HepG2 (cell line): ENCODE measurements around the gene VCP. TPM values are rescaled to one million over a fixed set of nuclear protein-coding genes. Genes with fewer than 3 reads are reported as not detected.

Experiments
- ATAC-seq: fragments of 200-7000 bp; cut with Tn5 transposase; 3 replicates; pipeline ENCODE4 v1.9.1; 2020; ENCODE audit warnings: mild to moderate bottlenecking, moderate library complexity
- BruUV-seq: library from RNA; stranded (reverse); fragments of 400-500 nt; replicated peaks from 2 replicates; lab custom pipeline; 2021; lab: Mats Ljungman, UMichigan
- CTCF ChIA-PET: fragments of 300-600 bp; formaldehyde crosslinking; extraction: SDS; loops from one replicate; lab custom pipeline; 2021; ENCODE audit warnings: low total read pairs, inconsistent platforms, low intra/inter-chr PET ratio; lab: Yijun Ruan, JAX
- POLR2A ChIA-PET: fragments of 350-600 bp; sonication (Branson Sonifier 250); formaldehyde crosslinking; loops from one replicate; lab custom pipeline; 2020; ENCODE audit warnings: antibody characterized with exemption, inconsistent platforms; lab: Yijun Ruan, JAX
- DNase-seq: peaks from one replicate; pipeline ENCODE4 v3.0.0-alpha.2; 2015; ENCODE audit warnings: low spot score
- FAIRE-seq: peaks from 3 replicates; lab custom pipeline; 2011; peaks lifted over from hg19 to GRCh38; lab: Jason Lieb, UNC
- H2AFZ ChIP-seq: one replicate; pipeline ENCODE4 v1.6.1; 2011; ENCODE audit warnings: low read length, inconsistent platforms
- H3K27ac ChIP-seq: fragments of 300-600 bp; 3 replicates; pipeline ENCODE4 v1.8.0; 2011; ENCODE audit warnings: mixed run types, mild to moderate bottlenecking, mixed read lengths, low read length, inconsistent platforms; ENCODE audit not compliant: insufficient read depth; ENCODE audit errors: extremely low read length
- H3K27me3 ChIP-seq, 2 experiments: fragments of 200-600 bp in 1 of 2; 2 replicates in 1 of 2; 3 replicates in 1 of 2; pipeline versions ENCODE4 v1.6.0 to v1.8.0; 2011; ENCODE audit warnings: low read length in 2 of 2, mild to moderate bottlenecking in 2 of 2, moderate library complexity in 2 of 2, inconsistent platforms in 1 of 2; ENCODE audit not compliant: insufficient read depth in 2 of 2, control insufficient read depth in 1 of 2
- H3K36me3 ChIP-seq, 2 experiments: fragments of 200-600 bp in 1 of 2; replicated peaks in 1 of 2; 2 replicates in 1 of 2; 3 replicates in 1 of 2; pipeline versions ENCODE4 v1.5.1 to v1.8.0; 2011; ENCODE audit warnings: low read length in 2 of 2, inconsistent platforms in 1 of 2; ENCODE audit not compliant: insufficient read depth in 2 of 2, control insufficient read depth in 1 of 2
- H3K4me1 ChIP-seq: 2 replicates; pipeline ENCODE4 v1.5.1; 2012; ENCODE audit warnings: low read length, inconsistent platforms; ENCODE audit not compliant: insufficient read depth
- H3K4me2 ChIP-seq: 2 replicates; pipeline ENCODE4 v1.6.0; 2011; ENCODE audit warnings: low read depth, low read length, inconsistent platforms
- H3K4me3 ChIP-seq, 3 experiments: fragments of 200-600 bp in 1 of 3; sonication (generic), shearing (Covaris generic) in 1 of 3; replicated peaks in 1 of 3; 2 replicates each; pipeline ENCODE4 v1.5.1; 2011 to 2016; ENCODE audit warnings: low read length in 3 of 3, inconsistent platforms in 2 of 3, low read depth in 2 of 3, mild to moderate bottlenecking in 2 of 3, control low read depth in 1 of 3, mixed read lengths in 1 of 3; ENCODE audit not compliant: insufficient read depth in 1 of 3
- H3K79me2 ChIP-seq: one replicate; pipeline ENCODE4 v1.6.1; 2011; ENCODE audit warnings: low read length, inconsistent platforms; ENCODE audit not compliant: insufficient read depth
- H3K9ac ChIP-seq: 2 replicates; pipeline ENCODE4 v1.6.0; 2011; ENCODE audit warnings: mild to moderate bottlenecking, low read depth, low read length, inconsistent platforms; ENCODE audit not compliant: insufficient read depth
- H3K9me3 ChIP-seq: 2 replicates; pipeline ENCODE4 v1.5.1; 2012; ENCODE audit warnings: mild to moderate bottlenecking, low read length
- H4K20me1 ChIP-seq: 2 replicates; pipeline ENCODE4 v1.6.0; 2011; ENCODE audit warnings: inconsistent platforms, mild to moderate bottlenecking, low read length, moderate library complexity; ENCODE audit not compliant: insufficient read depth
- AFF4 ChIP-seq: sonication (generic); formaldehyde crosslinking; IDR thresholded peaks from 2 replicates; pipeline ENCODE4 v1.4.0; 2020; ENCODE audit warnings: missing genetic modification reagents
- CTCF ChIP-seq: sonication (generic); formaldehyde crosslinking; IDR thresholded peaks from 2 replicates; pipeline ENCODE4 v1.5.0; 2020; ENCODE audit warnings: mild to moderate bottlenecking, missing genetic modification reagents, moderate library complexity
- EEA1 ChIP-seq: sonication (generic); formaldehyde crosslinking; IDR thresholded peaks from 2 replicates; pipeline ENCODE4 v1.5.1; 2020; ENCODE audit warnings: mild to moderate bottlenecking, missing genetic modification reagents, borderline replicate concordance
- HNRNPLL ChIP-seq: fragments of 200-400 bp; formaldehyde crosslinking; IDR thresholded peaks from 2 replicates; pipeline ENCODE4 v1.6.1; 2017; ENCODE audit warnings: mild to moderate bottlenecking, low read depth, low read length; ENCODE audit not compliant: poor library complexity, severe bottlenecking
- KLF16 ChIP-seq, 2 experiments: sonication (generic) in 1 of 2; formaldehyde crosslinking in 1 of 2; IDR thresholded peaks; 2 replicates each; pipeline versions ENCODE4 v1.6.1 to v1.8.0; 2016 to 2023; ENCODE audit warnings: missing genetic modification reagents in 2 of 2, missing compliant biosample characterization in 1 of 2
- RARA ChIP-seq: IDR thresholded peaks from 2 replicates; pipeline ENCODE4 v1.6.1; 2016; ENCODE audit warnings: missing genetic modification reagents, missing compliant biosample characterization
- RFXANK ChIP-seq: IDR thresholded peaks from 2 replicates; pipeline ENCODE4 v1.6.1; 2016
- SOX13 ChIP-seq, 3 experiments: fragments of 450-650 bp in 1 of 3; sonication (generic) in 1 of 3; formaldehyde crosslinking in 1 of 3; IDR thresholded peaks in 2 of 3; conservative IDR thresholded peaks in 1 of 3; 2 replicates each; pipeline versions ENCODE4 v1.5.0 to v1.6.1; 2016 to 2020; ENCODE audit warnings: antibody characterized with exemption in 1 of 3, mild to moderate bottlenecking in 1 of 3, missing compliant biosample characterization in 1 of 3, missing genetic modification reagents in 1 of 3, moderate library complexity in 1 of 3
- SSRP1 ChIP-seq: IDR thresholded peaks from 2 replicates; pipeline ENCODE4 v1.6.1; 2016; ENCODE audit warnings: control low read depth
- TMF1 ChIP-seq: sonication (generic); formaldehyde crosslinking; IDR thresholded peaks from 2 replicates; pipeline ENCODE4 v1.8.1; 2022; ENCODE audit warnings: low read depth, missing genetic modification reagents
- ZNF644 ChIP-seq: IDR thresholded peaks from 2 replicates; pipeline ENCODE4 v1.6.1; 2016; ENCODE audit warnings: low read depth
- WGBS: methylation state at CpG from one replicate; pipeline ENCODE4 v1.1.6; 2017; ENCODE audit warnings: low lambda C conversion rate; 5-methylcytosine and 5-hydroxymethylcytosine counted together
- in situ Hi-C: cut with HindIII; loops from 2 replicates; pipeline ENCODE4 v1.10.0; 2017; ENCODE audit warnings: low pct_unique_long_range_greater_than_20kb; ENCODE audit not compliant: extremely low pct_ligation_motif_present
- intact Hi-C: fragments of 100-400 bp; cut with micrococcal nuclease; formaldehyde crosslinking; loops from one replicate; pipeline ENCODE4 v1.10.0; 2022; ENCODE audit not compliant: unreplicated experiment
- polyA plus RNA-seq, 8 experiments: library from polyadenylated mRNA; depleted of rRNA in 3 of 8; stranded (reverse) in 7 of 8; unstranded in 1 of 8; fragments of >200 nt; fragmentation: Illumina TruSeq in 4 of 8; extraction: Trizol in 4 of 8; gene quantifications; 2 replicates each; pipeline versions ENCODE4 v1.2.1 to v1.2.3, GENCODE V29; 2011 to 2016; ENCODE audit warnings: low read depth in 4 of 8, missing spikeins in 1 of 8, mixed read lengths in 1 of 8; ENCODE audit not compliant: insufficient read depth in 1 of 8
- total RNA-seq, 5 experiments: library from RNA; depleted of rRNA; stranded (reverse); fragments of >200 nt; fragmentation: Illumina TruSeq; extraction: Trizol; gene quantifications; 2 replicates each; pipeline ENCODE4 v1.2.3, GENCODE V29; 2016; ENCODE audit warnings: low read depth in 1 of 5
- TF ChIP-seq, protein P1 (sequence below): IDR thresholded peaks from 2 replicates; pipeline ENCODE4 v1.6.1; 2016; ENCODE audit warnings: mild to moderate bottlenecking

Gene VCP
- total and polyA plus RNA-seq, 2 of the 13 experiments (the other 11 are each of a cell fraction or from before 2014, with no cell fraction given): 143 to 391 TPM

GRCh38 chr9:35102769-35103659 lies 30.6 kb upstream of the VCP start, which contains the start of gene STOML2:
Gene STOML2, minus strand, starts transcription at chr9:35103131. Its CDS starts 37 bp downstream, at chr9:35103094.
- Histone ChIP-seq H4K20me1 (no peaks in the 10 kb centered on the region), H3K36me3 (peaks cover 7 to 23% of the 10 kb centered on the region in 2 experiments; a peak in 4 of 5 replicates), H3K79me2 (peaks cover 16% of the 10 kb centered on the region), H3K4me3 (peak within 1 kb of the TSS; percentile 63 to 84 (median 69)), H3K4me1 (peaks cover 19% of the 10 kb centered on the region), H3K9ac (peak within 1 kb of the TSS; percentile 93), H3K27me3 (no peaks in the 10 kb centered on the region; a peak in 1 of 5 replicates), H3K27ac (peak within 1 kb of the TSS; percentile 74), H3K9me3 (no peaks in the 10 kb centered on the region), H2AFZ (peak within 1 kb of the TSS; percentile 69), H3K4me2 (peak within 1 kb of the TSS; percentile 95)
- ChIA-PET CTCF (no interaction called here), POLR2A (interaction anchor here (1.1 to 2.2 kb wide), 6 partner anchors 9 to 59 kb away, joined by 4 to 34 read pairs (median 12); partner anchors contain the start of genes ATOSB, FANCG, UNC13B and VCP)
- 2% methylated on average over 9 of the region's 57 CpGs for WGBS
- intact Hi-C loops: no loop called here
- in situ Hi-C loops: no loop called here
- ATAC-seq: peak; percentile 97
- BruUV-seq: no TSS peak
- FAIRE-seq: peak; percentile 96
- peak; percentile 92 for DNase-seq
- TF ChIP-seq SSRP1 (CRISPR knock-in tag) (no peak), ZNF644 (CRISPR knock-in tag) (no peak), CTCF (CRISPR knock-in tag) (peak; percentile 55), EEA1 (CRISPR knock-in tag) (0 out of 2 replicates have a peak, but pooled peaks have one; percentile 74), RARA (CRISPR knock-in tag) (peak; percentile 23; the same call in 1 of the 2 replicates), AFF4 (CRISPR knock-in tag) (no peak), TMF1 (peak; percentile 92), SOX13 (IDR thresholded peaks at IDR 0.05) (no peak; the same call in 1 of the 2 replicates), SOX13 (CRISPR knock-in tag; conservative IDR thresholded peaks at IDR 0.05 in 1 of 2, IDR thresholded peaks at IDR 0.05 in 1 of 2) (peak in 1 of 2 experiments; percentile 36; a peak in 1 of 4 replicates), KLF16 (CRISPR knock-in tag; IDR thresholded peaks at IDR 0.05) (peak in 1 of 2 experiments; percentile 85; a peak in 2 of 4 replicates), RFXANK (CRISPR knock-in tag) (peak; percentile 85), HNRNPLL (peak; percentile 86)
- TF ChIP-seq, protein P1, sequence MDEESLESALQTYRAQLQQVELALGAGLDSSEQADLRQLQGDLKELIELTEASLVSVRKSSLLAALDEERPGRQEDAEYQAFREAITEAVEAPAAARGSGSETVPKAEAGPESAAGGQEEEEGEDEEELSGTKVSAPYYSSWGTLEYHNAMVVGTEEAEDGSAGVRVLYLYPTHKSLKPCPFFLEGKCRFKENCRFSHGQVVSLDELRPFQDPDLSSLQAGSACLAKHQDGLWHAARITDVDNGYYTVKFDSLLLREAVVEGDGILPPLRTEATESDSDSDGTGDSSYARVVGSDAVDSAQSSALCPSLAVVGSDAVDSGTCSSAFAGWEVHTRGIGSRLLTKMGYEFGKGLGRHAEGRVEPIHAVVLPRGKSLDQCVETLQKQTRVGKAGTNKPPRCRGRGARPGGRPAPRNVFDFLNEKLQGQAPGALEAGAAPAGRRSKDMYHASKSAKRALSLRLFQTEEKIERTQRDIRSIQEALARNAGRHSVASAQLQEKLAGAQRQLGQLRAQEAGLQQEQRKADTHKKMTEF (CRISPR knock-in tag): peak; percentile 96
